CD4-positive, alpha-beta T cell treated with Interferon gamma for 1 hour (primary cell): ENCODE results near the gene PLS1.

Source experiments
- DNase-seq: peaks from one replicate; pipeline ENCODE4 v3.0.0-alpha.2; 2020

Gene PLS1

GRCh38 chr3:142642956-142643355 lies 46.8 kb downstream of the PLS1 start:
- no peak for DNase-seq

GRCh38 chr3:142644502-142644901 lies 48.3 kb downstream of the PLS1 start:
- DNase-seq: no peak

DNA sequence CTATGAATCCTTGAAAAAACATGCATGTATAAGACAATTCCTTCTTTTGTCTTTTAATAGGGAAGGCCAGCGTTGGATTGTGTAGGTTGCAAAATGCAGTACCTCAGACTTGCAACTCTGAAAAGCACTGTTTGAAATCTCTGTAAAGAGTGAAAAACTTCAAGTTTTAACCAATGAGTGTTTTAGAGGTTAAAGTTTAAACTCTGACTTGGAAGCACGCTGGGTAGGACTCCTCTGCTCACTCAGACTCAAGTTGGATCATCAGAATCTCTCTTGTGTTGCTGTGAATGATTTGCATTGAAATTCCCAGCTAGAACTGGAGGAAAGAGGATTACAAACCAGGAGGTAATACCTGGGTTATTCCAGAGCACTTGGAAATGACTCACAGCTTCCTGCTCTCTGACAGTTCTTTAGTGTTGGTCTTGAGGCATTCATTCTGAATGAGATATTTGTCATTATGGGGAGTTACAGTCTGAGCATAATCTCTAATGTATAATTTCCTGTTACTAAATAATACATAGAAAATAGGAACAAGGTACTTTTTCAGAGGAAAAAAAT lies 49.1 kb downstream of the PLS1 start:
- DNase-seq: no peak

DNA sequence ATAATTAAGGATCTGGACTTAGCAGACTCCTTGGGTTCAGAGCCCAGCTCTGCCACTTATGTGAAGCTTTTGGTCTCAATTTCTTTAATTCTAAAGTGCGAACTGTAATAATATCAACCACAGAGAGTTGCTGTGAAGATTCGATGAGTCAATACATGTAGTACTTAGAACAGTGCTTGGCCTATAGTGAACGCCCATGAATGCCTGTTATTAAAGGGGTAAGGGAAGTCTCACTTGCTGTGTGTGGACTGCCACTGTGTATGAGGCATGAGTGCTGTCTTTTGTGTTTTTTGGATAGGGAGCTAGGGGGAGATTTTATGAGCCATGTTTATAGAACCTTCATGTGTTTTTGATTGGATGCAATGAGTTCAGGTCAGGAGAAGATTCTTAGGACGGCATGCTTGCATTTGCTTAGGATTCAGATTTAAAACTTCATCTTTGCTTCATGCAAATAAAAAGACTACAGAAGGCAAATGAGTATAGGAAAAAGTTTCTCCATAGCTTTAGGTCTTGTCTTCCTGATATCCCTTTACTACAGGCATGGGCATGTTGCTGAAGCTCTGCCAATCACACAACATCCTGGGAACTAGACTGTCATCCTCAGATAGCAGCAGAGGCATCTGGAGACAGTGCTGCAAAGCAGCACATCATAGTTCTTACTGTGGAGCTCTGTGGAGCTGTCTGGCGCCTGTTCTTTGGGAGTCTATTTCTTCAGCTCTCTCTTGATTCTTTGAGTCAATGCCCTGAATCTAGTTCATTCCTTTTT lies 50.0 kb downstream of the PLS1 start:
- no peak for DNase-seq

DNA sequence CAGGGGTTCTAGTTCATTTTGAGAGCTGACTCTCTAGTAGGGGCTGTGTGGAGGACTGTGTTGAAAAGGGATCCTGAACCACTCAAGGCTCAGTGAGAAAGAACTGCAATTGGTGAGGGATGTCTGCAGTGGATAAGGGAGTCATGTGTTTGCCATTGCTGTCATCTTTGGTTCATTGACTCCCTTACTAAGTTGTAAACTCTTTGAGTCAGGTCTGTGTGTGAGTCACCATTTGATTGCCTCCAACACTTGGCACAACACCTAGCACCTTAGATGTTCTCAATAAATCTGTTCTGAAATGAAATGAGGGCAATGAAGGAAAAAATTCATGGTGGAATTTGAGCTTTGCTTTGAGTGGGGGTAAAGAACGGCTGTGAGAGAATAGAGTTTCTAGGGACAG lies 51.7 kb downstream of the PLS1 start:
- DNase-seq: no peak

GRCh38 chr3:142648950-142649349 lies 52.8 kb downstream of the PLS1 start:
- DNase-seq: no peak

DNA sequence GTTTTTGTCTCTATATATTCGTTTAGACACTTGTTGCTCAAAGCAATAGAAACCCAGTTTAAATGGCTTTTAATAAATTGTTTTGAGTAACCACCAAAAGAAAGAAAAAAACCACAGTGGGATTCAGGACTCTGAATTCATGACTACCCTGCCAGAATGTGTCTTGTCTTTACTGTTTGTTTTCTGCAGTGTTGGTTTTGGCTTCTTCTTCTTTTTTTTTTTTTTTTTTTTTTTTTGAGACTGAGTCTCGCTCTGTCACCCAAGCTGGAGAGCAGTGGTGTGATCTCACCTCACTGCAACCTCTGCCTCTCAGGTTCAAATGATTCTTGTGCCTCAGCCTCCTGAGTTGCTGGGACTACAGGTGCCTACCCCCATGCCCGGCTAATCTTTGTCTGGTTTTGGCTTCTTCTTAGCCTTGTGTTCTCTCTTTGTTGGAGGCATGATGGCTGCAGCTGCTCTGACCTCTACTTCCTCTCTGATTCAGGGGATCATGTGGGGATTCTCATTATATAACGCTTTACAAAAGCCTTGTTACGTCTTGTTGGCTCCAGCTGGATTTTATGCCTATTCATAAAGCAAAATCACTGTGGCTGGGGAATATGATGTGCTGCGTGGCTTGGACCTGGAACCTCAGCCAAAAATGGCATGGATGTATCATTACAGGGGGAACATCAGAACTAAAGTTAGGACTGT lies 54.0 kb downstream of the PLS1 start:
- no peak for DNase-seq

GRCh38 chr3:142651711-142652110 lies 55.5 kb downstream of the PLS1 start:
- DNase-seq: no peak

GRCh38 chr3:142652826-142653292 lies 56.7 kb downstream of the PLS1 start:
- DNase-seq: no peak

- no peak for DNase-seq
These were observed 60.4 kb downstream of the PLS1 start for GRCh38 chr3:142656575-142656974.

DNA sequence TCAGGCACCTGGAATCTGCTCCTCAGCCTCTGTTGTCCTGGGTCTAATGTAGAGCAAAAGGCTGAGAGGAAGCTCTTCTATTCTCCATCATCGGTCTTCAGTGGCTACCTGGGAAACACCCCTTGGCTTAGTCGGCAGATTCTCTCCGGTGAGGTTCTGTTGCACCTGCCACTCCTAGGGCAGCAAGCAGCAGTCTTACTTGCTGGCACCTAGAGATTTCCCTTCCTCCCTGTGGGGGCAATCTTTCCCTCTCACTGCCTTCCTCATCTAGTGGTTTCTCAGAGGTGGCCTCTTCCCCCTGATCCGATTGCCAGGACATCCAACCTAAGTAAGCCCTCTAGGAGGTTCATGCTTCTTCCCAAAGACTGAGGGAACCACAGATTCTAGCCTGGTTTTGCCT lies 60.8 kb downstream of the PLS1 start:
- DNase-seq: no peak

DNA sequence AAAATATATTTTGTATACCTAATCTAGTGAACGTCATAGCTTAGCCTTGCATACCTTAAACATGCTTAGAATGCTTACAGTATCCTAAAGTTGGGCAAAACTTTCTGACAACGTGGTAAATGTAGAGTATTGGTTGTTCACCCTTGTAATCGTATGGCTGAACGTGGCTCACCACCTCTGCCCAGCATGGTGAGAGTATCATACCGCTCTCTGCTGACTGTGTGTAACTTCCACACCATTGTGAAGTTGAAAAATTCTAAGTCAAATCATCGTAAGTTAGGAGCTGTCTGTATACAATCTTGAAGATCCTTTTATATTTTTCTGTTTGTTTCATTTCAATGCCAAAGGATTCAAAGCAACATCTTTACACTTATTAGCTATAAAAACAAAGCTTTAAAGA lies 64.2 kb downstream of the PLS1 start:
- no peak for DNase-seq

- no peak for DNase-seq
These were observed 64.7 kb downstream of the PLS1 start for GRCh38 chr3:142660893-142661292.

DNA sequence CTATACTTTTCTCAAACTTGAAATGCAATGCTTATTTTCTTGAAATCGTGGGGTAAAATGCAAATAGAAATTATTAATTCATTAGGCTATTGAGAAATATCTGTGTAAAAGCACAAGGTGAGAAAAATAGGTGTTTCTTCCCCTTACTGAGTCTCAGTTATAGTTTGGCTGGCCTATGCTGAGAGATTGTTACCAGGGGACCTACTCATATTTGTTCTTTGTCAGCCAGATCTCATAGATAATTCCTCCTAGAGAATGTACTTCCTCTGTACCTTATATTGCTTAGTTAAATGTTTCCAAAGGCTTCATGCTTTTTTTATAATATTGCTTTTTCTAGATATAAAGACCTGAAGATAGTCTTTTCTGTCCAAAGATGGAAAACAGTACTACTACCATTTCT lies 67.7 kb downstream of the PLS1 start:
- no peak for DNase-seq

DNA sequence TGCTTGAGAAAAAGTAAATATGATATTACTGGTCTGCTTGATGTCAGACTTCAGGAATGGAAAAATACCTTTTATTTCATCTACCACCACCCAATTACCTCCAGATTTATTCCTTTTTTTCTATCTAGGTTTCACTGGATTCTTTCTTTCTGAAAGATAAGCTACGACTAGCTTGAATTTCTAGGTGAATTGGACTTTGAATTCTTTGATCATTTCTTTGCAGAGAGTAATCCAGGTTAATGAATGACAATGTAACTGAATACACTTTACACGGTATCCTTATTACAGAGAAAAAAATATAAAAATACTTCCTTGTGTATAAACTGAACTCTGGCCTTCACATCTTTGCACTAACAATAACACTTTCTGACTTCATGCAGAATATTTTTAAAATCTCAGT lies 68.1 kb downstream of the PLS1 start:
- no peak for DNase-seq

DNA sequence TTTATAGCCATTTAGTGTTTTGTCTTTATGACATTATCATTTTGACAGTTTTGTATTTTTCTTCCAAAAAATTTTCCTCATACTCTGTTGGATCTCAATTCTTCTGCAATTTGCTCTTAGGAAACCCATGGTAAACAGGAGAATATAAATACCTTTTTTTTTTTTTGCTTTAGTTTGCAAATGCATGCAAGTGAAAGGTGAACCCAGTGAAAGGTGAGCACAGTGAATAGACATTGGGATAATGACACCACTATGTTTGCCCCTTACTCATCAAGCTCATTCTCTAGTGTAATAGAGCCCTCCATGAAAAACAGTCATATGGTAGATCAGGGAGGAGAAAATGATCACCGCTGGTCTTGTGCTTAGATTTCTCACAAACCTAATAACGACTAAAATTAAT lies 68.6 kb downstream of the PLS1 start:
- no peak for DNase-seq

GRCh38 chr3:142670120-142670519 lies 73.9 kb downstream of the PLS1 start:
- no peak for DNase-seq

- no peak for DNase-seq
These were observed 80.0 kb downstream of the PLS1 start for GRCh38 chr3:142676151-142676550.

- DNase-seq: no peak
These were observed 84.5 kb downstream of the PLS1 start for GRCh38 chr3:142680710-142681109.

- DNase-seq: no peak
These were observed 94.4 kb downstream of the PLS1 start for GRCh38 chr3:142690613-142691012.

DNA sequence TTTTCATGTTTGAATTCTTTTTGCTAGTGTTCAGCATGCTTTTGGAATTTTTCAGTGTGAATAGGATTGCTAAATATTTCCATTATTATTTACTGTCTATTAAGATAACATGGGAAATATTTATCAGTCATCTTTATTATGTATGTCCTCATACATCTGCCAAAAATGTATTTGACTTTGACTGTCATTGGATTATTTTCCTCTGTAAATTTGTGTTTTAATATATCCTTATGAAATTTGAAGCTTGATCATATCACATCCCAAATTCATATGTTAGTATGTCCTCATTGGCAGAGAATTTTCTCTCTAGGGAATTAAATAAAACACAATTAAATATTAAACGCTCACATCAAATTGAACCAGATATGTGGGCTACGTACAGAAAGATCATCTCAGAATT lies 95.3 kb downstream of the PLS1 start:
- no peak for DNase-seq

- DNase-seq: no peak
These were observed 97.1 kb downstream of the PLS1 start for GRCh38 chr3:142693136-142693853.

DNA sequence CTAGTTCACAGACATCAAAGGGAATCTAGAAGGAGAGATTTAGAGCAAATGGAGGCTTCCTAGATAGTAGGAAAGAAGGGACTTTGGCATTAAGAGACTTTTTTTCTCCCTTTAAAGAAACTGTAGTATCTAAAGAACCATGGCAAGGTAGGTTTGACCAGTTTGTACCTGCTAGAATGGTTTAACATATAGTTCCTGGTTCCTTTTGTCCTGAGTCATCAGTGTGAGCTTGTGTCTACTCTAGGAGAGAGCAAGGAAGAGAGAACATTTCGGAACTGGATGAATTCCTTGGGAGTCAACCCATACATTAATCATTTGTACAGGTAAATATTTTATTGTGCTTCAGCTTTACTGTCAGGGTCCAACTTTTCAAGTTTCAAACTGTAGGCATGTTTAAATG lies 98.0 kb downstream of the PLS1 start:
- no peak for DNase-seq

- no peak for DNase-seq
These were observed 109.0 kb downstream of the PLS1 start for GRCh38 chr3:142705198-142705597.
